BLaER1 (cell line): ENCODE results near the gene GPC6.

Experiments
- H3K27ac ChIP-seq: shearing (Covaris generic); formaldehyde crosslinking; 2 replicates; pipeline ENCODE4 v1.8.1; 2022
- H3K27me3 ChIP-seq: shearing (Covaris generic); formaldehyde crosslinking; 2 replicates; pipeline ENCODE4 v1.8.1; 2022
- H3K36me3 ChIP-seq: shearing (Covaris generic); formaldehyde crosslinking; 2 replicates; pipeline ENCODE4 v1.8.1; 2022
- H3K4me1 ChIP-seq: shearing (Covaris generic); formaldehyde crosslinking; 2 replicates; pipeline ENCODE4 v1.8.1; 2022
- H3K4me2 ChIP-seq: shearing (Covaris generic); formaldehyde crosslinking; 2 replicates; pipeline ENCODE4 v1.8.1; 2022
- H3K4me3 ChIP-seq: shearing (Covaris generic); formaldehyde crosslinking; 2 replicates; pipeline ENCODE4 v1.8.1; 2022
- H3K9ac ChIP-seq: shearing (Covaris generic); formaldehyde crosslinking; 2 replicates; pipeline ENCODE4 v1.8.1; 2022
- H3K9me3 ChIP-seq: shearing (Covaris generic); formaldehyde crosslinking; 2 replicates; pipeline ENCODE4 v1.8.1; 2022
- H4K20me1 ChIP-seq: shearing (Covaris generic); formaldehyde crosslinking; 2 replicates; pipeline ENCODE4 v1.8.1; 2022
- Cebpa-rat ChIP-seq: shearing (Covaris generic); IDR thresholded peaks from 2 replicates; pipeline ENCODE4 v1.8.1; 2022

GPC6 gene

GRCh38 chr13:94384231-94384905, 1157.8 kb downstream of the GPC6 start:
- H3K27me3 ChIP-seq: no peaks in the 10 kb centered on the region
- H3K36me3 ChIP-seq: no peaks in the 10 kb centered on the region
- TF ChIP-seq Cebpa-rat: no peak
- H3K4me2 ChIP-seq: no peak overlapping the region
- H4K20me1 ChIP-seq: no peaks in the 10 kb centered on the region
- H3K27ac ChIP-seq: no peak overlapping the region
- no peaks in the 10 kb centered on the region for H3K4me1 ChIP-seq
- no peaks in the 10 kb centered on the region for H3K9me3 ChIP-seq
- H3K9ac ChIP-seq: no peak overlapping the region
- H3K4me3 ChIP-seq: no peak overlapping the region

DNA sequence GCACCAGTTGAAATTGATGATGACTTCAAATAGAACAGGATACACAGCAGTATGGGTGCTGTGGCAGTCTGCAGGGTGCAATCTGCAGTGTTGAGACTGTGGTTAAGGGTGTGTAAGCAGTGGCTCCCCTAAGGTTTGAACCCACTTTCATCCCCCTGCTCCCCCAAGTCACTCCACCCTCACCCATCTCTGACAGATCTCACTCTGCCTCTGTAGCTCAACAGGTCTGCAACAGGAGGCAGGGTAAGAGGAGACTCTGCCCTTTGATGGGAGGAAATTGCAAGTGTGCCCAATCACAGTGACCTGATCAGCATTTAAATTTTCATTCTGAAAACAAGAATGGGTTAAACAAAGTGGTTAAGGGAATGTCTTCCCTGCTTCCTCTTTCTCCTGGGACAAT, 1160.4 kb downstream of the GPC6 start:
- Histone ChIP-seq H3K4me2 (no peak overlapping the region), H4K20me1 (no peaks in the 10 kb centered on the region), H3K9ac (no peak overlapping the region), H3K4me1 (no peaks in the 10 kb centered on the region), H3K36me3 (no peaks in the 10 kb centered on the region), H3K27ac (no peak overlapping the region), H3K27me3 (no peaks in the 10 kb centered on the region), H3K4me3 (no peak overlapping the region), H3K9me3 (no peaks in the 10 kb centered on the region)
- TF ChIP-seq Cebpa-rat: no peak

DNA sequence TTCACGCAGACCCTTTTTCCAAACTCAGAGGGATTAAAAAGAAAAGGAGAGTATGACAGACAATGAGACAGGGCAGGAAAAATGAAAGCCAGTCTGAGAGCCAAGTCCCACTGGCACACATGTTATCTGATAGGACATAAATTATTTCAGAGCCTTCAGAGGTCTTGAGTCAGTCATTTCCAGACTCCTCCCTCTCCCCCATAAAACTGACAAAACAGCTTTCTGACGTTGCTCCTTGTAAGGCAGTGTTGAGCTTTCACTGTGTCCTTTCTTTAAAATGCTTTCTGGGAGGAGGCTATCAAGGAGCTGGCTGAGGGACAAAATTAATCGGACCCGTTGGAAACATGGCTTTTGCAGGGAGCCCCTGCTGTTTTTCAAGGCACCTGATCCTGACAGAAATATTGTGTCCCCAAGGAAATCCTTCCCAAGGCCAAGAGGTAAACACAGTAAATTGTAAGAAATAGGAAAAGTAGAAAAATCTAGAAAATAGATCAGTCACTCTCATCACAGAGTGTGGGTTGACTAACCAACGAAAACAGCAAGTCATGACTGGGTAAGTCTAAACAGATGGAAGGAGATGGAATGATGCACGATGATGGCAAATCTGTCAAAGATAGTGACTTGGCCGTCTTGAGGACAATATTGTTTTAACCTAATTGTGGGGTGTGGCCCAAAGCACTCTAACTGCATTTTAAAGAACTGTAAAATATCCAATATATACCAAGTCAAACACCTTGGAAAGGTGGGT, 1163.2 kb downstream of the GPC6 start:
- Histone ChIP-seq H3K9me3 (no peaks in the 10 kb centered on the region; the same call in 1 of the 2 replicates), H3K4me1 (peaks cover 3% of the 10 kb centered on the region), H3K9ac (no peak overlapping the region), H3K4me2 (no peak overlapping the region), H3K36me3 (no peaks in the 10 kb centered on the region), H4K20me1 (no peaks in the 10 kb centered on the region), H3K27ac (no peak overlapping the region), H3K4me3 (no peak overlapping the region), H3K27me3 (no peaks in the 10 kb centered on the region)
- no peak for TF ChIP-seq Cebpa-rat

- Histone ChIP-seq H3K9ac (no peak overlapping the region), H3K4me3 (no peak overlapping the region), H3K4me2 (no peak overlapping the region), H3K9me3 (no peaks in the 10 kb centered on the region; the same call in 1 of the 2 replicates), H3K27ac (no peak overlapping the region), H4K20me1 (no peaks in the 10 kb centered on the region), H3K27me3 (no peaks in the 10 kb centered on the region), H3K4me1 (peaks cover 14% of the 10 kb centered on the region), H3K36me3 (no peaks in the 10 kb centered on the region)
- no peak for TF ChIP-seq Cebpa-rat
Measured at GRCh38 chr13:94390881-94391280, 1164.3 kb downstream of the GPC6 start.

GRCh38 chr13:94394723-94395122, 1168.1 kb downstream of the GPC6 start:
- Histone ChIP-seq H3K4me3 (no peak overlapping the region), H3K4me2 (peak overlapping the region; percentile 85), H3K4me1 (peaks cover 29% of the 10 kb centered on the region), H3K27me3 (no peaks in the 10 kb centered on the region), H3K9me3 (peaks cover 9% of the 10 kb centered on the region), H3K36me3 (no peaks in the 10 kb centered on the region), H3K27ac (no peak overlapping the region), H4K20me1 (no peaks in the 10 kb centered on the region), H3K9ac (no peak overlapping the region)
- no peak for TF ChIP-seq Cebpa-rat

- H3K27ac ChIP-seq: peak overlapping the region; percentile 47
- H3K4me2 ChIP-seq: peak overlapping the region; percentile 85
- no peak for TF ChIP-seq Cebpa-rat
- peak overlapping the region; percentile 35; the same call in 1 of the 2 replicates for H3K4me3 ChIP-seq
- no peaks in the 10 kb centered on the region for H3K36me3 ChIP-seq
- H3K9ac ChIP-seq: no peak overlapping the region
- no peaks in the 10 kb centered on the region for H4K20me1 ChIP-seq
- peaks cover 29% of the 10 kb centered on the region for H3K4me1 ChIP-seq
- peaks cover 9% of the 10 kb centered on the region for H3K9me3 ChIP-seq
- no peaks in the 10 kb centered on the region for H3K27me3 ChIP-seq
Measured at GRCh38 chr13:94395860-94396259, 1169.3 kb downstream of the GPC6 start.

DNA sequence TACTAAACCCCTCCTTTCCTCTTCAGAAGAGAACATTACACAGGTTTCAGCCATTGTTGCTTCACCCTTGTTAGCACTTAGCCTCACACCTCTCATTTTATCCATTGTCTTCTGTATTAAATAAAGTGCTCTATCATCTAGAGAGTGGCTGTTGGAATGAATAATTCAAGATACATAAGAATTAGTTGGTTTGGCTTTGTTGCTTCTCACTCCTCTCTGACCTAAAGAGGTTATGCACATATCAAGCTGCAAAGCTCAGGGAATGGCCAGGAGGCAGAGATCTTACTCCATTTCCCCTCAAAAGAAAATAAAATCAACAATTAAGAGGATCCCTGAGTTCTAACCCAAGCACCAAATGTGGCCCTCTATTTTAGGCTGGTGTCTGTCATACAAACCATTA, 1173.2 kb downstream of the GPC6 start:
- Histone ChIP-seq H3K36me3 (no peaks in the 10 kb centered on the region), H3K4me2 (no peak overlapping the region), H3K4me1 (peaks cover 26% of the 10 kb centered on the region), H3K27me3 (no peaks in the 10 kb centered on the region), H3K9me3 (peaks cover 9% of the 10 kb centered on the region), H3K9ac (no peak overlapping the region), H4K20me1 (no peaks in the 10 kb centered on the region), H3K4me3 (no peak overlapping the region), H3K27ac (no peak overlapping the region)
- no peak for TF ChIP-seq Cebpa-rat

DNA sequence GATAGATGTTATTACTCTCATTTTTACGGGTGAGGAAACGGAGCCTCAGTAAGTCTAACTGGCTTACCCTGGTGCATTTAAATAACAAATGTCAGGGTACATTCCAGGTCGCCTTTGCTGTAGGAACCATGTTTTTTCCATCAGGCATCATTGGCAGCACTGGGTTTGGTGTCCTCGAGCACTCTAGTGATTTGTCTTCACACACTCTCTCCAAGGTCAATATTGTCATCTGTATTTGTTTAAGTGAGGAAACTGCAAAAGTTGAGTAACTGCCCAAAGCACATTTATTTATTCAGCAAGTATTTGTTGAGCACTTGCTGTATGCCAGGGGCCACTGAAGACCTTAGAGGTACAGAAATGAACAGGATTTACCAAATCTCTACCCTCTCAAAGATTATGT, 1174.3 kb downstream of the GPC6 start:
- H3K36me3 ChIP-seq: no peaks in the 10 kb centered on the region
- H3K4me1 ChIP-seq: peaks cover 15% of the 10 kb centered on the region
- H3K4me2 ChIP-seq: no peak overlapping the region
- no peak overlapping the region for H3K9ac ChIP-seq
- no peak overlapping the region for H3K27ac ChIP-seq
- H3K27me3 ChIP-seq: no peaks in the 10 kb centered on the region
- no peaks in the 10 kb centered on the region for H4K20me1 ChIP-seq
- H3K9me3 ChIP-seq: peaks cover 9% of the 10 kb centered on the region
- TF ChIP-seq Cebpa-rat: no peak
- H3K4me3 ChIP-seq: no peak overlapping the region

DNA sequence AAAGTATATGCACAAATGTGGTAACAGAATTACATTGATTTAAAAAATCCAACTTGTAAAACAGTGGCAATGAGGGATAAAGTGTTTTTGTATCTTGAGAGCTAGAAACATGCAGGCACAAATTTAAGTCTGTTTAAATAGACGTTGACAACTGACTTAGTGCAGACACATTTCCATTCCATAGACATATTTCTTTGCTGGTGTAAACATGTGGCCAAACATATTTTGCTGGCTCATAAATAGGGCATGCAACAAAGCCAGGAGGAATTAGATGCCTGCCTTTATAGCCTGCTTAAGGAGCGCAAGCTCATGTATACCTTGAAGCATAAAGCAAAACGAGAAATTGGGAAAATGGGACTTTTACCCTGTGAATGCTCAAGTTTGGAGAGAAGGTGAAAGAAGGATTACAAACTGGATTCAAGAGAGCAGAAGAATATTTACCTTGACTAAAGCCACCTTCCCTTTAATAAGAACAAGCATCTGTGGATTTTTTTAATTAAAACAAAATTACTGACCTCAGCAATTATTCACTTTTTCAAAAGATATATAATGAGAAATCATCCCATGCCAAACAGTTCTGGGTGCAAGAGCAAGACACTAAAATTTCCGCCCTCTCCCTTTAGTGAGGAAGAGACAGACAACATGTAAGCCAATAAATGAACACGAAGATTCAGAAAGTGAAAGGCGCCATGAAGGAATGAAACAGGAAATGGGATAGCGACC, 1181.9 kb downstream of the GPC6 start:
- Histone ChIP-seq H3K27ac (no peak overlapping the region), H3K4me2 (no peak overlapping the region), H3K9me3 (no peaks in the 10 kb centered on the region; the same call in 1 of the 2 replicates), H3K9ac (no peak overlapping the region), H3K36me3 (no peaks in the 10 kb centered on the region), H3K27me3 (no peaks in the 10 kb centered on the region), H4K20me1 (no peaks in the 10 kb centered on the region), H3K4me1 (no peaks in the 10 kb centered on the region), H3K4me3 (no peak overlapping the region)
- TF ChIP-seq Cebpa-rat: no peak

DNA sequence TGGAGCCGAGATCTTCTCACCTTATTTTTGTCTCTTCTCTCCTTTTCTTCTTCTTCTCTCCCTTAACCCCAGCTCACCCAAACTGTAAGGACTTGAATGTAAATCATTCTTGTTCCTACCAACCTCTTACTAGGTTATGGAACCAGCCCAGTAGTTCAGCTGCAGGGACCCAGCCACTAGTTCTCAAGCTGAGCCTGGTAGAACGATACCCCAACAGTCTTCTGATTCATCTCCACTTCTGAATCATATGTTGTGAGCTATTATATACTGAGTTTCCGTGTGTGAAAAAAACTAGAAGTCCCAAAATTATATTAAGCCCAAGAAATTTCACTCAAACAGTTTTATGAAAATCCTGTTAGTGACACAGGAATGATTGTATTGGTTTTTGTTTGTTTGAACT, 1185.1 kb downstream of the GPC6 start:
- Histone ChIP-seq H3K4me2 (no peak overlapping the region), H3K36me3 (no peaks in the 10 kb centered on the region), H4K20me1 (no peaks in the 10 kb centered on the region), H3K4me1 (no peaks in the 10 kb centered on the region), H3K9me3 (peaks cover 4% of the 10 kb centered on the region), H3K4me3 (no peak overlapping the region), H3K9ac (no peak overlapping the region), H3K27ac (no peak overlapping the region), H3K27me3 (no peaks in the 10 kb centered on the region)
- TF ChIP-seq Cebpa-rat: no peak
